ENCODE results near the gene OR10H3. TPM values are rescaled to one million over a fixed set of nuclear protein-coding genes. Genes with fewer than 3 reads are reported as not detected.

OR10H3 gene
- total and polyA plus RNA-seq, 2 of the 8 experiments (the other 6 are each of a cell fraction or from before 2014, with no cell fraction given), result not detected

GRCh38 chr19:15776264-15776663, 38.5 kb downstream of the OR10H3 start (continued):
- no peak for TF ChIP-seq CBX5 (IDR thresholded peaks at IDR 0.05; ENCODE audit: low read depth, low read length)
- no peak for TF ChIP-seq MAFK (IDR thresholded peaks at IDR 0.05; ENCODE audit: low read depth, low read length)
- no peak for TF ChIP-seq RXRA (IDR thresholded peaks at IDR 0.05; ENCODE audit: insufficient read depth, low read depth, low read length)
- no peak for TF ChIP-seq TCF12 (IDR thresholded peaks at IDR 0.05; ENCODE audit: low read depth, low read length)
- TF ChIP-seq CHD7 (IDR thresholded peaks at IDR 0.05; ENCODE audit: insufficient replicate concordance, low read length), result no peak
